MV-4-11 (cell line): ENCODE measurements around the gene OPRD1.

Experiments
- DNase-seq: peaks from one replicate; lab custom pipeline; 2025; lab: John Stamatoyannopoulos, UW

Gene OPRD1

DNA sequence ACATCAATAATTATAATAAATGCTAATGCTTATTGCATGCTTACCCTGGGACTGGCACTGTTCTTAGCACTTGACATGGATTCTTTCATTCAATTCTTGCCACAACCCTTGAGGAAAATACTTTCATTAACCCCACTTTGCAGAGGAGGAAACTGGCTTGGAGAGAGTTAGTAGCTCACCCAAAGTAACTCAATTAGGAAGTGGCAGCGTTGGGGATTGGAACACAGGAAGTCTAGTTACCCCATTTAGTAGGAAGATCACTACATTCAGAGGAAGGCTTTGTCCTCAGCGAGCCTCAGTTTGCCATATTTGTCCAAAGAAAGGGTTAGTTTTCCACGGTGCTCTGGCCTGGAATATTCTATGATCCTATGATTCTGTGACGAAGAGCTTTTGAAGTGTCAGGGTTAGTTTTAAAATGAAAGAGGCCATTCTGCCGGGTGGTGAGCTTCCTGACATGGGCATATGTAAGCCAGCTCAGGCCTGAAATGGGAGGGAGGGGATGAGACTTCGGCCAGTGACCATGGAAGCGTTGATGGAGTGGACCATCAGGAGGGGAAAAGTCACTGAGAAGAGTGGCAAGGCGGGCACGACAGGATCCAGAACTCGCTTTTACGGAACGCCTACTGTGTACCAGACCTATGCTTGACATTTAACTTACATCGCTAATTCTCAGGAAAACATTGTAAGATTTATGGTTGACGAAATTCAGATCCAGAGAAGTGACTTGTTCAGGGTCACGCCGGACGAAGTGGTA is 74.2 kb downstream of the OPRD1 start:
- peak; percentile 35 for DNase-seq

DNA sequence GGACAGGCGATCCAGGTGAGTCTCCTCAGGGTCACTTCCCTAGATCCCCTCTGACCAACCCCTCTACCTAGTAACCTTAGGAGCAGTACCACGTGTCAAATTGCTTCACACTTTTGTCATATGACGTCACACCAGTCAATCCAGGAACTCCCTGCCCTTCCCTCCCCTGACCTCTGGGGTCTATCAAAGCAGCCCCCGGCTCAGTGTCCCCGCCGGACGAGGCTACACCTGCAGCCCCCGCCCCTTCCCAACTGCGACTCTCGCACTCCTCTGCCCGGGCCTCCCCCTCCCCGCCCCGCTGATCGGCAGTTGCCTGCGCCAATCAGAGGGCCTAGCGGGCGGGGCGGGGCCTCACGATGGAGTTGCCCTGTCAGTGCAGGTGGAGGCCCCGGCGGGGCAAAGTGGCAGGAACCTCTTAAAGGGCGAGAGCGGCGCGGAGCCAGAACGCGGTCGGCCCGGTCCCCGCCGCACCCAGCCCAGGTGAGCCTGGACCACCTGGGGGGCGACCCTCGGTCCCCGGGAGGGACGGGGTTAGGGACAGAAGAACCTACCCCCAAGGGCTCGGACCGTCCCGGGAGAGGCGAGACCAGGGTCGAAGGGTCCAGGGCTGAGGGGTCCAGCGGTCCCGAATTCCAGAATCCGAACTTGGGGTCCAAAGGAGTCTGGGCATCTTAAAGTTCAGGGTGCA is 74.9 kb downstream of the OPRD1 start:
- DNase-seq: peak; percentile 72

DNA sequence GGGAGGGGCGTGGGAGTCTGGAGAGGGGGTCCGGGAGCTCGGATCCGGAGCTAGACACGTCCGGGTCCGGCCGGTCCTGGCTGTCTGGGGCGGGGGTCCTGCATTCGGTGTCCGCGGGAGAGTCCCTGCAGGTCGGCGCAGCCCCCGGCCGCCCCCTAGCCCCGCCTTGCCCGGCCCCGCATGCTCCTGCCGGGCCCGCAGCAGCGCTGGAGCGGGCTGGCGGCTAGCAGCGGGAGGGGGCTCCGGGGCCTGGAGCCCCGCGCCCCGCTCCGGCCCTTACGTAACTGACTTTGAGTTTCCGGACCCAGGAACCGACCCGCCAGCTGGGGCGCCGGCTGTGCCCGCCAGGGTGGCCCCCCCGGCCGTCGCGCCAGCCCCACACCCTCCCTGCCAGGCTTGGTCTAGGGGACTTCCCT is 75.5 kb downstream of the OPRD1 start:
- DNase-seq: no peak

DNA sequence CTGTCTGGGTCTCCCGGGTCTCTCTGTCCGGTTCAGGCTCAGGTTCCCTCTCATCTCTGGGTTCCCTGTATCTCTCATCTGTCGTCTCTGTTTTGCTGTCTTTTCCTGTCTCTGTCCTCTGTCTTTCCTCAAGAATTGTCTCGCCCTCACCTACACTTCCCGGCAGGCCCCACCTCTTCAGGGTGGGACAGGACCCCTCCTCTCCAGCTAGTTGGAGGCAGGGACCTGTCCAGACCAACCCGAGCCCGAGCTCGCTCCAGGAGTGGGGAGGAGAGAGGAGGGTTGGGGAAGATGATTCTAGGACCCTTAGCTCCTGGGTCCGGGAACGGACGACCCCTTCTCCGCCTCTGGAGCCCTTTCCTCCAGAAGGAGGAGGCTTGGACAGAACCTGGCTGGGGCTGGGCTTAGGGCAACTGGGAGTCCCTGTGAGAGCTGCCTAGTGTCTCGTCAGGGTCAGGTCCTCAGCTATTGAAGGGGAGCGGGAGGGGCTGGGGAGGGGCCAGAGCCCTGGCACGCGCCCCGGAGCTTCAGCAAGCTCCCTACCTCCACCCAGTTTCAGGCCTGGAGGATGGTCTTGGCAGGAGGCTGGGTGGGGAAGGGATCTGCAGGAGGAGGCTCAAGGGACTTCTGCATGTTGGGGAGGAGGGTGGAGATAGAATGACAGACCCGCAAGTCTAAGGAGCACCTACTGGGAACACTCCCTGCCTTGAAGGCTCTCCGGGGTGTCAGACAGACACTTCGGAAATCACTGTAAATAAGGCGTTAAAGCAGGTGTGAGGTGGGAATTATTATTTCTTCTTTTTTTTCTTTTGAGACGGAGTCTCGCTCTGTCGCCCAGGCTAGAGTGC is 76.1 kb downstream of the OPRD1 start:
- DNase-seq: no peak

DNA sequence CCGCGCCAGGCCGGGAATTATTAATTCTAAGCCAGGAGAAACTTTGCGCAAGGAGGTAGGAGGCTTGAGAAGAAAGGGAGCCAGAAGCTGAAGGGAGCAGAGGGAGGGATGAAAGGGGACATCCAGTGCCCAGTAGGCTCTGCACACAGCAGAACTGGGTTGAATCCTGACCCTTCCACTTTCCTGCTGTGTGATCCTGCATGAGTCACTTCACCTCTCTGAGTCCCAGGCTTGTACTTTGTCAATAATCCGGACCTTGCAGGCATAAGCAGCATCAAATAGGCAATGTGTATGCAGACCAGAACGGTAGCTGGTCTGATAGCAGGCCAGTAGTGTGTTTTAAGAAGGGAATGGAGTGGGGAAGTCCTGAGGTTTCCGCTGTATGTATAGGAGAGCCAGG is 76.9 kb downstream of the OPRD1 start:
- DNase-seq: no peak

DNA sequence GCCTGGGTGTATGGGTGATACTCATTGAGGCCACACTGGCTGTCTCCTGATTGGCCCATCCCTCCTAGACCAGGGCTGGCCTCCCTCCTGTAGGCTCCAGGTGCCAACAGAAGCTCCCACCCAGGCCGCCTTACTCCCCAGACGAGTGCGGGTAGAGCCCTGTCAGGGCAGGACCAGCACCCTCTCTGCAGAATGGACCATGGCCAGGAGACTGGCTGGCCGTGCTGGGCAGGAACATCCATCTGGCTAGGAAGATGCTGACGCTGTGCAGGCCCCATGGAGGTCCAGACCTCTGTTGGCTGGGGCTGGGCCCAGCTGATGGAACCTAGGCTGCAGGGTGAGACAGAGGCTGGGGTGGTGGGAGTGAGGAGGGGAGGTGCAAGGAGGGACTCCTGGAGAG is 77.4 kb downstream of the OPRD1 start:
- no peak for DNase-seq

DNA sequence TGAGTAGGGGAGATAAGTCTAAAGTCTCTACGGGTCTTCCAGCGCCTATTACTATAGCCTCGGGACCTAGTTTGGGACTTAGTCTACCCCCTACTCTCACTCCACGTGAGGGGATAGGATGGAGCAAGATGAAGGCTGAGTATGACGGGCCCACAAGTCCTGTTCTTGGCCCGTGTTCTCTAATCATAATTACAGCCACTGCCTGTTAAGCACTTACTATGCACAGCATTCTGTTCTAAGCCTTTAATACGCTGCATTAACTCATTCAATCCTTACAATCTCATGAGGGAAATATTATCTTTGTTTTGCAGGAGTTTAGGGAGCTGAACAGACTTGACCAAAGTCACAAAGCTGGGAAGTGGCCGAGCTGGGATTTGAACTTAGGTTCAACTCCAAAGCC is 78.5 kb downstream of the OPRD1 start:
- no peak for DNase-seq

DNA sequence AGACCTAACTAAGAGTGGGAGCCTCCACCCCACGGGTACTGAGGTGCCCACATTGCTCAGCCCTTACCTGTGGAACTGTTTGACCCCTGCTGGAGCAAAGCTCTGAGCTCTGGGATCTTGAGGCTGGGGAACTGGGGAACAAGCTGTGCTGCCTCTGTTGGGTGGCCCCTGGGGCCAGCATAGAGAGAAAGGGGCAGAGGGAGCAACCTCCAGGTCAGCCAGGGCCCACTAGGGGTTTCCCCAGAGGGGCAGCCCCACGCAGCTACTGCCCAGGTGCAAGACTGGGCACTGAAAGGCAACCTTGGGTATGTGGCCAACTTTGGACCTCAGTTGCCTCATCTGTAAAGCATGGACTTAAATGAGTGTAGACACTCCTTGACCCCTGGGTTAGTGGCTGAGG is 78.9 kb downstream of the OPRD1 start:
- DNase-seq: no peak

DNA sequence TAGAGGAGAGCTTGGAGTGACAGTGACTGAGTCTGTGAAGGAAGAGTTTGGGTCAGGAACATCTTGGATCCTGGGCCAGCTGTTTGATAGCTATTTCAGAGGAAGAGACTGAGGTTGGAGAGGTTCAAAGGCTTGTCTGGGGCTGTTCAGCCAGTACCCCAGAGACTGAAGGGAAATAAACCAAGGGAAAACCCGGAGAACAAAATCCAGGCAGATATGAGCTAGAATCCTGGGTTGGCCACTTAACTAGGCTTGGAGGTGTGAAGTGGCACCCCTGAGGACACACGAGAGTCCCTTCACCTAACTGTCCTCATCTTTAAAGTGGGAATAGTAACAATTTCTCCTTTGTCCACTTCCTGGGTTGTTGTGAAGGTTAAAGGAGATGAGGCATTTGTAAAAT is 79.3 kb downstream of the OPRD1 start:
- DNase-seq: no peak

DNA sequence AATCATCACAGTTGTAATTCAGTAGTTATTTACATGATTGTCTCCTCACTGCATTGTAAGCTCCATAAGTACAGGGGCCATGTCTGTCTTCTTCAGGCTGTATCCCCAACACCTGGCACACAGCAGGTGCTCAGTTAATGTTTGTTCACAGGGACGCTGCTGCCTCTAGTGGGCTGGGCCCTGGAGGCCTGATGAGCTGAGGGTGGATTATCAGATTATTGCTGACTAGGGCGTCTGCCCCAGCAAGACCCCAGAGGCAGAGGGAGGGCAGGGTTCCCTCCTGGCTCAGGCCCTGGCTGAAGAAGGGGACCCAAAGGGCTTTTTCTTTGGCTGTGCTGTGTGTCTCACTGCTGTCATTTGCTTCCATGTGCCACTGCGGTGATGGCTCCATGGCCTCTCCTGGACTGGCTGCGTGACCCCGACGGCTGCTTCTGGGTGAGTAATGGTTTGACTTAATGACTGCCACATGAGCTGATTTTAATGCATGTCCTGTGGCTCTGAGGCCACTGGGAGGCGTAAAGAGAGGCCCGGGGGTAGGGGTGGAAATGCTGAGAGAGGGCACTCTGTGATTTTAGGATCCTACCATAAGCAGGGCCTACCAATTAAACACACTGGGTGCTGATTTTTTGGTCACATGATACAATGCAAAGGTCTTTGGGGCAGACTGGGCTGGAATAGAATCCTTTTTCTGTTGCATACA is 81.6 kb downstream of the OPRD1 start:
- DNase-seq: peak; percentile 30

DNA sequence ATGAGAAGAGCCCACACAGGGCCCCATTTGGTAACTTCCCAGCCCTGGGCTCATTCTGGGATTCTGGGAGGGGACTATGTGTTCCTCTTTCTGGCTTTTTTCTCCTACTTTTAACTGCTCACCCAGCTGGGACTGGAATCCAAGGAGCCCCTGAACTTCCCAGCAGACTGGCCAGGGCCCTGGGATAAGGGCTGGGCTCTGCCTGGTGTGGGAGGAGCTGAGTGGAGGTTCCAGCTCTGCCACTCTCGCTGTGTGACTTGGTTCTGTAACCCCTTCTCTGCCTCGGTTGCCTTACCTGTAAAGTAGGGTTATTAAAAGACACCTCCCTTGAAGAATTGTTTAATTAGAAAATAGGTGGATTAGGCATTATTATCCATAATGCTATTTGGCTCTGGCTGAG is 82.8 kb downstream of the OPRD1 start:
- DNase-seq: no peak

DNA sequence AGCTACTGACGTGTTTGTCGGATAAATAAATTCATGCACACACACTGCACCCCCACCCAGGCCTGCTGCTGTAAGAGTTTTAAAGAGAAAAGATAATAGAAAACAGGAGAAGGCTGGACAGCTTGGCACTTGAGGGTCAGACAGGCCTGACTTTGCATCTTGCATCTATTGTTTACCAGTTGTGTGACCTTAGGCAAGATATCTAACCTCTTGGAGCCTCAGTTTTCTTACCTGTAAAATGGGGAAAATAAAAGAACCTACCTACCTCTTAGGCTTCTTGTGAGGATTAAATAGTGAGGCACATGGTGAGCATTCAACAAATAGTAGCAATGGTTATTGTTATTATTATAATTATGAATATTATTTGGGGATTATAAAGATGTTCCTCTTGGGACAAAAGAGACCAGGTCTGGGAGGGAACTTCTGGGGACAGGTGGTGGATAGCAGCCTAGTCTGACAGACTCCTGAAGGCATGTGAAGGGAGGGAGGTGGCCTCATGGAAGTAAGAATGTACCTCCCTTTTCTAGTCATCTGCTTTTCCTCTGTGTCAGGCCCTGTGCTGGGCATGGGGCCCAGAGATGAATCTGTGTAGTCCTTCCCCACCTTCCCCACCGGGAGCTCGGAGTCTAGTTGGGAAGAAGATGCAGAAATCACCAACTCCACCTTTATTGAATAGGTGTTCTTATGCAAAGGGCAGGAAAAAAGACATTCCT is 84.1 kb downstream of the OPRD1 start:
- DNase-seq: no peak

DNA sequence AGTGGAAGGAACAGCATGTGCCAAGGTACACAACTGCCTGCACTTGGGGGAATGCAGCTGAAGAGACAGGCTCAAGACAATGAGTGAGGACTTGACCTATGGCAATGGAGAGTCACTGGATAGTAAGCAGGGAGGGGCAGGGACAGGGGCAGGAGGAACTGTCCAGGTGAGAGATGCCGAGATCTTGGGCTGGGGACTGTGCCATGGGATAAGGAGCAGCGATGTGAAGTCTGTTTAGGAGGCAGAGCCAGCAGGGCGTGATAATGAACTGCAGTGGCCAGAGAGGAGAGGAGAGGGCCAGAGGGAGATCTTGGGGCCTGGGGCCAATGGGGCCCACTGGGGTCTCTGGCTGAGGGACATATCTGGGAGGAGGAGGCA is 84.6 kb downstream of the OPRD1 start:
- no peak for DNase-seq

DNA sequence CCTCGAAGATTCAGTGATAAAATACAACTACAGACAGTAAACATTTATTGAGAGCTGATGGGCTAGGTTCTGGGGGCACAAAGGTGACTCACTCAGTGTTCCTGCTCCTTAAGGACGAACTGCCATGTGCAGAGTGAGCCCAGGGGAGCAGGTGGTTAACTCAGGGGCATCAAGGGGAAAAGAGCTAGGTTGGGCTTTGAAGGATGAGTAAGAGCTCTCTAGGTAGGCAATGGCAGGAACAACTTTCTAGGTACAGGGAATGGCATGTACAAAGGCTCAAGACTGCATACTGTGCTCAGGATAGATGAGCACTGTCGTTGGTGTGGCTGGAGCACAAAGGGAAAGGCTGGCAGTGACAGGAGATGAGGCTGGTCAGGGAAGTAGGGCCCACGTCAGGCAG is 85.8 kb downstream of the OPRD1 start:
- no peak for DNase-seq

DNA sequence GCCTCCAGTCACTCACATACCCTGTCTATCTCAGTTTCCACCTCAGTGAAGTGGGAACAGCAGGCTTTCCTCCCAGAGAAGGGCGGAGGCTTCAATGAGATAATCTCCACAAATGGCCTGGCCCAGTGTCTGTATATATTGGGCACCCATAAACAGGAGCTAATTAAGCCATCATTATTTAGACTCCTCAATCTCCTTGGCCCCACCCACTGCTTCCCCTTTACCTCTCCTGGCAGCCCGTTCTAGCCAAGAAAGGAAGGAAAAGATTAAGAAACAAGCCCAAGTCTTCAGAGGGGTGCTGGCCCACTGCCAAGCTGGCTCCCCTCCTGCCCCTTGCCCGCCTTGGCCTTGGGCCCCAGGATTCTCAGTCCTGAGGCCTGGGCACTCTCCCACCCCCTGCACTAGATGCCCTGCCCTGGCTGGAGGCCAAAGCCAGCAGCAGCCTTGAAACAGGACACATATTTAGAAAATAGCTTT is 86.5 kb downstream of the OPRD1 start:
- no peak for DNase-seq

DNA sequence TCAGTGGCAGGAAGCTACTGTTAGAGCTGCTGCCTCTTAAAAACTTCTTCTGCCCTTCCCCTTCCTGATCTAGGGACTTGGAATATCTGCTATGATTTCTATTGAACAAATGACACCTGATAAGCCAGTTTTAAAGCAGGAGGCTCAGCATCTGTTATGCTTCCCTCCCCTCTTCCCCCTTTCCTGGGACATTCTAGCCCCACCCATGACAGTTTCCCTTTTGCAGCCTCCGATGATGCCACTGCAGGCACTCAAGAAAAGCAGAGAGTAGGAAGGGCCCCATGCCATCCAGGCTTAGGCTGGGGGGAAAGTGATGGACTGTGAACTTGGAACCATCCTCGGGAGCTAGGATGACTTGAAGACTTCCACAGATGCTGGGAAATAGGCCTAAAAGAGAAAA is 87.3 kb downstream of the OPRD1 start:
- no peak for DNase-seq

DNA sequence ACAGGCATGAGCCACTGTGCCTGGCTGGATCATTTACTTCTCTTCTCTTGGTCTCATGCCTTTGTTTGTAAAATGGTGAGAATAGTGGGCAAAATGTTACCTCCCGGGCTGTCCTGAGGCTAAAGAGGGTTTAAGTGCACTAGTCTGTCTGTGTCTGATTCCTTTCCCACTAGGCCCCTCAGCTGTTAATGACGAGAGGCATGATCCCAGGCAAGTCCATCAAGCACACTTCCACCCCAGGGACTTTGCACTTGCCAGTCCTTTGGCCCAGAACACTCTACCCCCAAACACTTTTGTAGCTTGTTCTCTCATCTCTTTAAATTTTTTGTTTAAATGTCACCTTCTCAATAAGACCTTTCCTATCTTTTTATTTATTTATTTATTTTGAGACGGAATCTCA is 88.6 kb downstream of the OPRD1 start:
- no peak for DNase-seq

DNA sequence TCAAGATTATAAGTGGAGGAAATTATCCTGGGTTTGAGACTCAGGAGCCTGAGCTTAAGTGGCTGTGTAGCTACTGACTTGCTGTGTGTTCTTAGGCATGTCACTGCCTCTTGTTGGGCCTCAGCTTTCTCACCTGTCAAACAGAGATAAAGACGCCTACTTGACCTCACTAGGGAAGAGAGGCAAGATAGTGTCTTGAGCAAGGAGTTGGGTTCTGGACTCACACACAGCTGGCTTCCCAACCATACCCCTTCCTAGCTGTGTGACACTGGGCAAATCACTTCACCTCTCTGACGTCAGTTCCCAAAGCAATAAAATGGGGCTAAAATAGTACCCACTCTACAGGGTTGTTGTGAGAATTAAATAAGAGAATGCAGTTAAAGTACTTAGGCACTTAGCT is 90.8 kb downstream of the OPRD1 start:
- DNase-seq: no peak

DNA sequence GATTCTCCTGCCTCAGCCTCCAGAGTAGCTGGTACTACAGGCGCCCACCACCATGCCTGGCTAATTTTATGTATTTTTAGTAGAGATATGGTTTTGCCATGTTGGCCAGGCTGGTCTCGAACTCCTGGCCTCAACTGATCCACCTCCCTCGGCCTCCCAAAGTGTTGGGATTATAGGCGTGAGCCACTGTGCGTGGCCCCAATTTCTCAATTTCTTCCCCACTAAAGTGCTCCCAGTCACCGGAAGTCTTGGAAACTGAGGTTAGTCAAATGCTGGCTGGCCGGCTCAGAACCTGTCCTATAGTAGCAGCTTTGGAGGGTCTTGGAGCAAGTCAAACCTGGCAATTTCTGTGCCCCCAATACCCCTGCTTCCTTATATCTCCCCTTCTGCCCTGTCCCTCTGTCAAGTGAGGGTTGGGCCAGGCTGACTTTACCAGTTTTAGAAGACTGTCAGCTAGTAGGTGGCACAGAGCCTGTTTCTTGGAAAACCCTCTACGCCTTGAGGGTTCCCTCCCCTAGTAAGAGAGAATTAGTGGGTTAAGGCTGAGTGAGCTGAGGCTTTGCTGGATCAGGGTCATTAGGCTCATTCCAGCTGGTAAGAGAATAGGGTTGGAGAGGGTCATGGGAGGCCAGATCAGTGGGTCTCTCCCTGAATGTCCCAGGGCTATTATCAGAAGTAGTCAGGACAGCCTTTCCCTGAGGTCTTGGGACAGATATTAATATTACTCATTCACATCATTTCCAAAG is 94.1 kb downstream of the OPRD1 start:
- DNase-seq: no peak

DNA sequence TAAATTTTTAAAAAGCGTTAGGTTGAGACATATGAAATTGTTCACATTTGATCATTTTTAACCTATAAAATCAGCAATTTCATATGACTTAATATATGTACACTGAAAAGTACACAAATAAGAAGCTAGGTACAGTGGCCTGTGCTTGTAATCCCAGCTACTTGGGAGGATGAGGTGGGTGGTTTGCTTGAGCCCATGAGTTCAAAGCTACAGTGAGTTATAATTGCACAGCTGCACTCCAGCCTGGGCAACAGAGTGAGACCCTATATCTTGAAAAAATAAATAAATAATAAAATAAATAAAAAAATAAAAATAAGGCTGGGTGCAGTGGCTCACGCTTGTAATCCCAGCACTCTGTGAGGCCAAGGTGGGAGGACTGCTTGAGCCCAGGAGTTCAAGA is 97.2 kb downstream of the OPRD1 start:
- no peak for DNase-seq
